Mucosa of stomach (tissue), 1 donor: Measurements from ENCODE around the gene LPXN.
"Not testable (repeated sequence)": the region's sequence is repeated elsewhere in the genome, so short reads cannot be mapped to it uniquely, and the experiment has no call there.

Experiments used
- H3K27me3 ChIP-seq: one replicate; pipeline ENCODE4 v1.7.0; 2013; ENCODE audit warnings: mild to moderate bottlenecking, low read length; ENCODE audit not compliant: control insufficient read depth, insufficient read depth
- H3K36me3 ChIP-seq: one replicate; pipeline ENCODE4 v1.7.0; 2013; ENCODE audit warnings: low read length; ENCODE audit not compliant: control insufficient read depth, insufficient read depth
- H3K4me1 ChIP-seq: one replicate; pipeline ENCODE4 v1.7.0; 2013; ENCODE audit warnings: mild to moderate bottlenecking, low read length; ENCODE audit not compliant: control insufficient read depth, insufficient read depth
- H3K4me3 ChIP-seq: one replicate; pipeline ENCODE4 v1.7.0; 2013; ENCODE audit warnings: low read length
- H3K9ac ChIP-seq: one replicate; pipeline ENCODE4 v1.7.0; 2013; ENCODE audit warnings: mild to moderate bottlenecking, low read length, moderate library complexity
- H3K9me3 ChIP-seq: one replicate; pipeline ENCODE4 v1.7.0; 2013; ENCODE audit warnings: mild to moderate bottlenecking, low read length, moderate library complexity; ENCODE audit not compliant: control insufficient read depth
- donor health status: Pancreatic carcinoma.

Gene LPXN

DNA sequence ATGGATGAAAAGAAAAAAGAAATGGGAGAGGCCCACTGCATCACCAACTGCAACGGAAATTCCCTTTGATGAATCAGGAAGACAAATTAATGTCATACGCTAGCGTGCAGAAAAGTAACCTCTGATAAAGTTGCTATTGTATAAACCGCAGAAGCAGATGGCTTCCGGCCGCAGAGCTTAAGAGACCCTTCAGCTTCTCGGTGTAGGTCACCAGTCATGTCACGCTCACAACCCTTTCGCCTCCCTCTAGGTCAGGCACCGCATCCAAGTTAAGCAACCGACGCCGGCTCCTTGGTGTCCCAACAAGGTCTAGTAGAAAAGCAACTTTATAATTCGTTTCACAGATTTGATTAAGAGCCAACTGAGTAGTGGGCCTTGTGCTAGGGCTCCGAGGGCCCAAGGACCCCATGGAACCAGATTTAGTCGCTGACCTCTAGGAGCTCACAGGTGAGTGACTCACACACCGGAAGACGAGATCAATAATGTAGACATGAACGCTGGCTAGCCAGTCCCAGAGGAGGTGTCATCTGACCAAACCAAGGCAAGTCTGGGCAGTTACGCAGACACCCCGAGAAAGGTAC lies 2.0 kb upstream of the LPXN start:
- no peaks in the 10 kb centered on the region for H3K9me3 ChIP-seq
- peak overlapping the region; percentile 83 for H3K4me3 ChIP-seq
- peaks cover 20% of the 10 kb centered on the region for H3K4me1 ChIP-seq
- peak overlapping the region; percentile 99 for H3K9ac ChIP-seq
- H3K27me3 ChIP-seq: no peaks in the 10 kb centered on the region
- no peaks in the 10 kb centered on the region for H3K36me3 ChIP-seq

DNA sequence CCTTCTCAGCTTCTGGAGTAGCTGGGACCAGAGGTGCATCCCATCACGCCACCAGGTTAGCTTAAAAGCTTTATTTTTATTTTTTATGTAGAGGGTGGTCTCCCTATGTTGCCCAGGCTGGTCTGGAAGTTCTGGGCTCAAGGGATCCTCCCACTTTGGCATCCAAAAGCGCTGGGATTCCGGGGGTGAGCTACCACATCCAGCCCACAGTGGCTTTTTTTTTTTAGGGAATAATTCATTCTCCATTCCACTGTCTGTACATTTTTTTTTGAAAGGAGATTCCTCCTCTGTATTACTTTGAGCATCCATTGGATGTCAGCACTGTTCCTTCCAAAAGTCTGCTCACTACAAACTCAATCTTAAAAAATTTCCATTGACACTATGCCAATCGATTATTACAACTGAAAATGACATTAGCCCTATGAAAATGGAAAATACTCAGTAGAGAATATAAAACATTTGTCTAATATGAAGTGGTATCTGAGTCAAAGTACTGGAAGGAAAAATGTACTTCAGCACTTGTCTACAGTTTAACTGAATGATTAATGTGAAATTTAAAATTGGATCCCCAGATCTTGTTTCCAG lies 1.3 kb upstream of the LPXN start:
- no peaks in the 10 kb centered on the region for H3K27me3 ChIP-seq
- no peaks in the 10 kb centered on the region for H3K9me3 ChIP-seq
- H3K4me3 ChIP-seq: peak overlapping the region; percentile 83
- H3K36me3 ChIP-seq: no peaks in the 10 kb centered on the region
- peaks cover 20% of the 10 kb centered on the region for H3K4me1 ChIP-seq
- peak overlapping the region; percentile 99 for H3K9ac ChIP-seq

DNA sequence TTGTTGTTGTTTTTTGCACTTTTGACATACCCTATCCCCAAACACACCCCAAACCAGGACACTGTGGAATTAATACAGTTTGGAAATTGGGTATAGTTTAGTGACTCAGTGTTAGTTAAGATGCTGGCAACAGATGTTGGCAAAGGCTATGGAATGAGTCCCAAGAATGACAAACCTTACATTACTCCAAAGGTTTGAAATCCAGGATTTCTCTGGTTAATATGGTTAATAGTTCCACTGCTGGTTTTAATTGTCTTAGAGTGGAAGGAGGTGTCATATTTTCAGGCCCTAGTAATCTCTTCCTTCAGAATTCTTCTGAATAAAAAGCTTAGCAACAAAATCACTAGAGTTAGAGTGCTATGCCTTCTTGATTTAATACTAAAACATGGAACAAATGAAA lies 775 bp downstream of the LPXN start:
- Histone ChIP-seq H3K4me1 (peaks cover 20% of the 10 kb centered on the region), H3K4me3 (no peak overlapping the region), H3K9me3 (no peaks in the 10 kb centered on the region), H3K9ac (no peak overlapping the region), H3K27me3 (no peaks in the 10 kb centered on the region), H3K36me3 (no peaks in the 10 kb centered on the region)

DNA sequence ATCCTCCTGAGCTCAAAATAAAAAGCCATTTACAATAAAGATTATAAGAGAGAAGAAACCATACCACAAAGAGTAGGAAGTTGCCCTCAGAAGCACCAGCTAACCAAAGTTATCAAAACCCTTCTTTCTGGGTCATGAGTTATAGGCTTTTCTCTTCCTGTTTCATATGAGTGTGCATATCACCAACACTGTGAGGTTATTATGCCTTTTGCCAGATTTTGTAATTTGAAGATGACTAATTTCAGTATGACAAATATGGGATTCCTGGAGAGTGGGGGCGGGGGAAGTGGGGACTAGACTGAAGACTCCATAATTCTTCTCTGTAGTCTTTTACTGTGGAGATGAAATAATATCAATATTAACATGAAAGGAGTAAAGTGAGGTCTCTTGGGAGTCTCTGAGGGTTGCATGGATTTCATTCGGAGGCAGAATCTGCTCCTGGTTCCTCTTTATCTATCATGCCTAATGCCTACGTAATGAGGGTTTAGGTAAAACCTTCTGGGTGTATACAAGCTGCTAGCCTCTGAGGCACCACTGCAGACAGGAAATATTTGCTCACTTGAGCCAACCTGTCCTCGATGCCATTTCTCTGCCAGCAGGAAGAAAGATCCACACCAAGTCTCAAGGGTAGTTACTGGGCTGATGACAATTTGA lies 2.1 kb downstream of the LPXN start:
- Histone ChIP-seq H3K4me3 (peak overlapping the region; percentile 17), H3K36me3 (no peaks in the 10 kb centered on the region), H3K9ac (peak overlapping the region; percentile 27), H3K4me1 (peaks cover 20% of the 10 kb centered on the region), H3K27me3 (no peaks in the 10 kb centered on the region), H3K9me3 (no peaks in the 10 kb centered on the region)

DNA sequence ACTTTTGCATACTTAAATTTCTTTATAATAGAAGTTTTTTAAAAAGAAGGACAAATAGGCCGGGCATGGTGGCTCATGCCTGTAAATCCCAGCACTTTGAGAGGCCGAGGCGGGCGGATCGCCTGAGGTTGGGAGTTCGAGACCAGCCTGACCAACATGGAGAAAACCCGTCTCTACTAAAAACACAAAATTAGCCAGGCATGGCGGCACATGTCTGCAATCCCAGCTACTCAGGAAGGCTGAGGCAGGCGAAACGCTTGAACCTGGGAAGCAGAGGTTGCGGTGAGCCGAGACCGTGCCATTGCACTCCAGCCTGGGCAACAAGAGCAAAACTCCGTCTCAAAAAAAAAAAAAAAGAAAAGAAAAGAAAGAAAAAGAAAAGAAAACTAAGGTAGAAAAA lies 2.8 kb downstream of the LPXN start:
- not testable (repeated sequence) for H3K4me3 ChIP-seq, H3K9ac ChIP-seq, H3K9me3 ChIP-seq, H3K27me3 ChIP-seq, H3K36me3 ChIP-seq
- peaks cover 20% of the 10 kb centered on the region for H3K4me1 ChIP-seq

DNA sequence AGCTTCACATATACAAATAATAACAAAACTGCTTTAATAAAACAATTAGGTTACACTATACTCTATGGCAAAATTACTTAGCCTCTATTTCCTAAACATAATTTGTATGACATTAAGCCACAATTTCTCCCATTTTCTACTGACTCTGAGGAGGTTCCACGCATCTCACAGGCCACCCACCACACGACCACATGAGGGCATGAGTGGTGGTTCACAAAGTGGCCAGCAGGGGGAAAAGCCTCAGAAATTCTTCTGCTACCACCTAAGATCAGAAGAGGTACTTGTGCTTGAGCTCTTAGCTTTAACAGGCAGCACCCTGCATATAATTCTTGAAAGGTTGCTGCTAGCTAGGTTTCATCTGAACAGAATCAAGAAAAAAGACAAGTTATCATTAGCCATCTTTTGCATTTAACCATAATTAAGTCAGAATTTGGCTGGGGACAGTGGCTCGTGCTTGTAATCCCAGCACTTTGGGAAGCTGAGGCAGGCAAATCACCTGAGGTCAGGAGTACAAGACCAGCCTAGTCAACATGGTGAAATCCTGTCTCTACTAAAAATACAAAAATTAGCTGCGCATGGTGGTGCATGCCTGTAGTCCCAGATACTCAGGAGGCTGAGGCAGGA lies 7.7 kb downstream of the LPXN start:
- Histone ChIP-seq H3K9me3 (no peaks in the 10 kb centered on the region), H3K4me3 (no peak overlapping the region), H3K9ac (no peak overlapping the region), H3K27me3 (no peaks in the 10 kb centered on the region), H3K36me3 (no peaks in the 10 kb centered on the region), H3K4me1 (no peaks in the 10 kb centered on the region)

DNA sequence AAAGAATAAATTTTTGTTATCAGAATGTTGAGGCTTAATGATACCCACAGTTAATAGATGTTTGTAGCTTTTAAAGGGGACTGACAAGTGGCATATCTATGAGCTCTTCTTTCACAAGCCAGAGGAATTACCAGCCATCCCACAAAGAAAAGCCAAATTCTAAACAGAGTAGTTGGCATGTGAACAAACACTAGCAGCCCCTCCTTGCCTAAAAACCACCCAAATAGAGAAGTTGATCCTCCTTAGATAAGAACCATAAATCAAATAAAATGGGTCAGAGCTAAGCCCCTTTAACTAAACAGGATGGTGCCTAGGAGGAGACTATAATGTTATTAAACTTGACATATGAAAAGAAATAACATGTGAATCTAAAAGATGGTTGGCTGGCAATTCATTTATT lies 11.4 kb downstream of the LPXN start:
- Histone ChIP-seq H3K27me3 (no peaks in the 10 kb centered on the region), H3K4me3 (no peak overlapping the region), H3K4me1 (no peaks in the 10 kb centered on the region), H3K9me3 (no peaks in the 10 kb centered on the region), H3K9ac (no peak overlapping the region), H3K36me3 (no peaks in the 10 kb centered on the region)

DNA sequence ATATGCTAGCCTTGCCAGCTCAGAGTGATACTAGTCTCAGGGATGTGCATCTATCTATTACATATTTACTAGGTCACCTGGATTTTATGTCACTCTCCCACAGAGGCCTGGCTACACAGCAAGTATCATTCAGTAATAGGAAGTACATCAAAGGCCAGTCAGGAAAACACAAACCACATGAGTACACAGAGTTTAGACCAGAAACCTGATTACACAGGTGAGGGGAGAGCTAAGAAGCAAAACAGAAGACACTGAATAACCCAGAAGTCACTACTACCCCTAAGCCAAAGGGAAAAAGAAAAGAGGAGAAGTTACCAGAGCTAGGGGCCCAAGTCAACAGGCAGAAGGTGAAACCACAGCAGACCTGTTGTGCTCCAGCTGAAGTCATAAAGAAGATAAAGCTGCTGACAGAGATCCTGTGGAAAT lies 13.3 kb downstream of the LPXN start:
- no peaks in the 10 kb centered on the region for H3K9me3 ChIP-seq
- no peaks in the 10 kb centered on the region for H3K27me3 ChIP-seq
- H3K9ac ChIP-seq: no peak overlapping the region
- H3K4me3 ChIP-seq: no peak overlapping the region
- no peaks in the 10 kb centered on the region for H3K4me1 ChIP-seq
- H3K36me3 ChIP-seq: no peaks in the 10 kb centered on the region

DNA sequence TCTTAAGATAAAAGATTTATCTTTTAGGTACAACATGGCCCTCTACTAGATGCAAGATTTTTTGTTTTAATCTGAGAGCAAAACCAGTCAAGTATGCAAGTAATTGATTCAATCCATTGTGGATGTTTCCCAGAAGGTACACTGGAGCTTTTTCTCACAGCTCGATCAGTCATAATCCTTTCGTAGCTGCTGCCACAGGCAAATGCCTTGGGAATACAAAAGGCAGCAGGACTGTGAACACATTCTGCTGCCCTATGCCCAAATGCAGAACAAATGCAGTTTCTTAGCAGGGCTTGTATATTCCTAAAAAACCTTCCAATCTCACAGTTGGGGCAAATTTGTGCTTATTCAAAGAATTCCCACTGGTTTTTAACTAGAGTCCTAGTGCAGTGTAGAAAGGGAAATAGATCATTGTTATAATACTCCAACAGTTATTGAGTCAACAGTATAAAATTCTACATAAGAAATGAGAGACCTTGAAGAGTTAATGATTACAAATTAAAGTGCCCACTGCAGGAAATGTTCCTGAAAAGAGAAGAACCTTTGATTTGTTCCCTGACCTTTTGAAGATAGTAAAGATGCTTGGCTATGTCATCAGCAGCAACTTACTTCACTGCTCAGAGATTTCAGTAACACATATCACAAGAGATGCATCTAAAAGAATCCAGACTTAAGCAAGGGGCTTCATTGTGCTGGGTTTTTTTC lies 14.1 kb downstream of the LPXN start:
- Histone ChIP-seq H3K9ac (no peak overlapping the region), H3K4me3 (no peak overlapping the region)

DNA sequence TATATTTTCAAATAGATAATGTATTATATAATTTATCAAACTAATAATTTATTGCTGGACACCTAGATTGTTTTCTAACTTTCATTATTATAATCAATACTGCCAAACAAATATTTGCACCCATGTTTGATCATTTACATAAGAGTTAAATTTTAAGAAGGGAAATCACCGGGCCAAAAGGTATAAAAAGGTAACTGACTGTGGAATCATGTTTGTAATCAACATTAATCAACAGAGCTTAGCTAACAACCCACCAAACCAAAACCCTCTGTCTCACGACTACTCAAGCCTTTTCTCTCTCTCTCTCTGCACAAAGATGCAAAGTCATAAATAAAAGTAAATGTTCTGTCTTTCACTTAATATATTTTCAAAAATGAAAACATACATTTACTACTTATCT lies 14.8 kb downstream of the LPXN start:
- H3K9me3 ChIP-seq: no peaks in the 10 kb centered on the region
- no peaks in the 10 kb centered on the region for H3K4me1 ChIP-seq
- no peaks in the 10 kb centered on the region for H3K27me3 ChIP-seq
- no peaks in the 10 kb centered on the region for H3K36me3 ChIP-seq
- no peak overlapping the region for H3K9ac ChIP-seq
- no peak overlapping the region for H3K4me3 ChIP-seq

More for the DNA sequence above, 14.1 kb downstream of the LPXN start:
- Histone ChIP-seq H3K9me3 (no peaks in the 10 kb centered on the region), H3K27me3 (no peaks in the 10 kb centered on the region), H3K36me3 (no peaks in the 10 kb centered on the region), H3K4me1 (no peaks in the 10 kb centered on the region)

DNA sequence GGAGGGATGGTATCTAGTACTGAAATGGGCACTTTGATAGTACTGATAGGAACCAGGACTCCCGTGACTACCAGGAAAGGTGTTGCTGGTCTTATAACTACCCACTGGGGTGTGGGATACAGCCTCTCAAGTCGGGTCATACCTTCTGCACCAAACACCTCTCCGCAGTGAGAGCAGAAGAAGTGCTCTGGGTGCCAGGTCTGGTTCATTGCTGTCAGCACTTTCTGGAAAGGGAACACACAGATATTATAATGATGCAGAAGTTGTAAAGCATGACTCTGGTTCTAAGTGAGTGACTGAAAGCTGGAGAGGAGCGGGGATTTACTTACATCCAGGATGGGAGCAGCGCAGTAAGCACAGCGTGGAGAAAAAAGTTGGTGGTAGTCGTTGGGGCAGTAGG lies 26.0 kb downstream of the LPXN start:
- no peaks in the 10 kb centered on the region for H3K9me3 ChIP-seq
- H3K4me1 ChIP-seq: no peaks in the 10 kb centered on the region
- no peaks in the 10 kb centered on the region for H3K36me3 ChIP-seq
- no peak overlapping the region for H3K4me3 ChIP-seq
- H3K9ac ChIP-seq: no peak overlapping the region
- no peaks in the 10 kb centered on the region for H3K27me3 ChIP-seq

DNA sequence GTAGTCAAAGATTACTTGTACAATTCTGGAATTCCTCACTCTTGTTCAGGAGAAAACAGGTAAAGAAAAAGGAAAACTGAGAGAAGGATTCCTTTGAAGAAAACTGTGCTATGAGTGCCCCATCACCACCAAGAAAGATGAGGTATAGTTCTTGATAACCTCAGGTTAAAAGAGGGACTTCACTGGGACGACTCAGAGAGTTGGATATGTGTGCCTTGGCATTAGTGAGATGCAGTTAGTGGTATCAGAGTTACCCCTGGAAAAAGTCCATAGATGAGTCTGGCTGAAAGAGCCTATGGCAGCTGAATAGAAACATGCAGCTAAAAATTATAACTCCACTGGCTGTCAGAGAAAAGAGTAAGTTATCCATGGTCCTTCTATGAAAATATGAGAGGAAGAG lies 28.8 kb downstream of the LPXN start:
- H3K9ac ChIP-seq: no peak overlapping the region
- H3K36me3 ChIP-seq: no peaks in the 10 kb centered on the region

More for the DNA sequence above, 28.8 kb downstream of the LPXN start:
- Histone ChIP-seq H3K4me1 (no peaks in the 10 kb centered on the region), H3K27me3 (no peaks in the 10 kb centered on the region), H3K4me3 (no peak overlapping the region), H3K9me3 (no peaks in the 10 kb centered on the region)
